Liver (tissue), 9 donors: ENCODE data around the gene HOXB9. TPM values are rescaled to one million over a fixed set of nuclear protein-coding genes. Genes with fewer than 3 reads are reported as not detected.

Experiments
- DNase-seq: peaks from one replicate; pipeline ENCODE4 v3.0.0-alpha.2; 2017; ENCODE audit warnings: low spot score
- H3K27ac ChIP-seq, 2 donors: one replicate each; pipeline ENCODE4 v1.7.0; 2013; ENCODE audit warnings: inconsistent platforms in 2 of 2, low read length in 2 of 2, control low read depth in 1 of 2, low read depth in 1 of 2, mild to moderate bottlenecking in 1 of 2
- H3K27me3 ChIP-seq, 4 donors: one replicate each; pipeline versions ENCODE4 v1.6.1 to v1.7.0; 2013; ENCODE audit warnings: low read length in 3 of 4, inconsistent platforms in 1 of 4, mild to moderate bottlenecking in 1 of 4, moderate library complexity in 1 of 4; ENCODE audit not compliant: control insufficient read depth in 4 of 4, insufficient read depth in 4 of 4
- H3K36me3 ChIP-seq, 4 donors: one replicate each; pipeline versions ENCODE4 v1.6.1 to v1.7.0; 2013; ENCODE audit warnings: low read length in 3 of 4, mild to moderate bottlenecking in 3 of 4, low read depth in 1 of 4, moderate library complexity in 1 of 4; ENCODE audit not compliant: control insufficient read depth in 4 of 4, insufficient read depth in 3 of 4
- H3K4me1 ChIP-seq, 4 donors: one replicate each; pipeline versions ENCODE4 v1.6.1 to v1.7.0; 2013; ENCODE audit warnings: low read length in 3 of 4, mild to moderate bottlenecking in 3 of 4, moderate library complexity in 1 of 4; ENCODE audit not compliant: control insufficient read depth in 4 of 4, insufficient read depth in 4 of 4
- H3K4me3 ChIP-seq, 3 donors: one replicate each; pipeline versions ENCODE4 v1.6.1 to v1.7.0; 2013; ENCODE audit warnings: low read length in 3 of 3, control low read depth in 1 of 3, low read depth in 1 of 3, mild to moderate bottlenecking in 1 of 3
- H3K9ac ChIP-seq, 2 donors: one replicate each; pipeline ENCODE4 v1.7.0; 2013; ENCODE audit warnings: low read length in 2 of 2, mild to moderate bottlenecking in 2 of 2, moderate library complexity in 2 of 2, control low read depth in 1 of 2, low read depth in 1 of 2
- H3K9me3 ChIP-seq, 4 donors: one replicate each; pipeline versions ENCODE4 v1.6.1 to v1.7.0; 2013; ENCODE audit warnings: low read length in 3 of 4; ENCODE audit not compliant: control insufficient read depth in 4 of 4
- CTCF ChIP-seq: fragments of 150-350 bp; IDR thresholded peaks from 2 replicates; pipeline ENCODE4 v1.5.1; 2017; ENCODE audit warnings: improper control_type of control experiment, low read depth, low read length; ENCODE audit not compliant: missing input control
- EGR1 ChIP-seq, 2 donors: IDR thresholded peaks; 2 replicates each; pipeline ENCODE4 v1.6.1; 2016 to 2018; ENCODE audit warnings: antibody characterized with exemption in 2 of 2, low read depth in 2 of 2
- FOXA1 ChIP-seq: IDR thresholded peaks from 2 replicates; pipeline ENCODE4 v1.6.1; 2016; ENCODE audit warnings: antibody characterized with exemption
- FOXA2 ChIP-seq: IDR thresholded peaks from 2 replicates; pipeline ENCODE4 v1.6.1; 2016; ENCODE audit warnings: antibody characterized with exemption
- GABPA ChIP-seq, 2 donors: IDR thresholded peaks in 1 of 2; conservative IDR thresholded peaks in 1 of 2; 2 replicates each; pipeline ENCODE4 v1.6.1; 2016; ENCODE audit warnings: antibody characterized with exemption in 2 of 2, mild to moderate bottlenecking in 1 of 2, moderate library complexity in 1 of 2
- HNF4A ChIP-seq, 2 donors: conservative IDR thresholded peaks; 2 replicates each; pipeline ENCODE4 v1.6.1; 2016; ENCODE audit warnings: antibody characterized with exemption in 2 of 2, mild to moderate bottlenecking in 2 of 2
- HNF4G ChIP-seq: IDR thresholded peaks from 2 replicates; pipeline ENCODE4 v1.6.1; 2016; ENCODE audit warnings: antibody characterized with exemption
- JUND ChIP-seq, 2 donors: IDR thresholded peaks; 2 replicates each; pipeline ENCODE4 v1.6.1; 2016; ENCODE audit warnings: antibody characterized with exemption in 2 of 2
- MAX ChIP-seq: IDR thresholded peaks from 2 replicates; pipeline ENCODE4 v1.6.1; 2016; ENCODE audit warnings: antibody characterized with exemption
- NR2F2 ChIP-seq: IDR thresholded peaks from 2 replicates; pipeline ENCODE4 v1.6.1; 2016; ENCODE audit warnings: antibody characterized with exemption
- RAD21 ChIP-seq, 2 donors: IDR thresholded peaks; 2 replicates each; pipeline ENCODE4 v1.6.1; 2016; ENCODE audit warnings: antibody characterized with exemption in 2 of 2, mild to moderate bottlenecking in 2 of 2
- REST ChIP-seq: IDR thresholded peaks from 2 replicates; pipeline ENCODE4 v1.6.1; 2016; ENCODE audit warnings: antibody characterized with exemption, mild to moderate bottlenecking
- RXRA ChIP-seq, 2 donors: IDR thresholded peaks; 2 replicates each; pipeline ENCODE4 v1.6.1; 2017 to 2018; ENCODE audit warnings: antibody characterized with exemption in 2 of 2, mild to moderate bottlenecking in 1 of 2
- SP1 ChIP-seq: IDR thresholded peaks from 2 replicates; pipeline ENCODE4 v1.6.1; 2018; ENCODE audit warnings: antibody characterized with exemption, mild to moderate bottlenecking
- TAF1 ChIP-seq: conservative IDR thresholded peaks from 2 replicates; pipeline ENCODE4 v1.6.1; 2016; ENCODE audit warnings: antibody characterized with exemption, mild to moderate bottlenecking
- YY1 ChIP-seq: IDR thresholded peaks from 2 replicates; pipeline ENCODE4 v1.6.1; 2016; ENCODE audit warnings: antibody characterized with exemption, mild to moderate bottlenecking
- ZBTB33 ChIP-seq: IDR thresholded peaks from 2 replicates; pipeline ENCODE4 v1.6.1; 2016; ENCODE audit warnings: antibody characterized with exemption
- WGBS: extraction: QIAGEN DNeasy Blood & Tissue Kit; methylation state at CpG from one replicate; pipeline ENCODE4 v1.1.7; 2013; 5-methylcytosine and 5-hydroxymethylcytosine counted together
- polyA plus RNA-seq, 2 donors: library from polyadenylated mRNA; stranded (reverse) in 1 of 2; unstranded in 1 of 2; fragments of 200-250 nt in 1 of 2; fragments of >200 nt in 1 of 2; fragmentation: Nextera tagmentation in 1 of 2; extraction: Ambion mirVana in 1 of 2; gene quantifications; one replicate each; pipeline versions ENCODE4 v1.2.1 to v1.2.3, GENCODE V29; 2013 to 2015
- total RNA-seq, 2 donors: library from RNA; depleted of rRNA; stranded (reverse); fragments of >200 nt; gene quantifications; one replicate each; pipeline ENCODE4 v1.2.3, GENCODE V29; 2014
- donor health status: healthy.
- donor health status: healthy.
- donor health status: healthy.
- donor health status: healthy.
- donor health status: healthy.

The HOXB9 gene
- total and polyA plus RNA-seq, 4 donors, result not detected

- TF ChIP-seq MAX, result no peak
These were observed 1.0 kb upstream of the HOXB9 start (continued) for GRCh38 chr17:48627118-48627597.

- Histone ChIP-seq H3K4me3 (peak overlapping the region in 1 of 3 donors; percentile 39), H3K4me1 (peaks cover 7 to 14% (median 13%) of the 10 kb centered on the region in 4 donors), H3K36me3 (no peaks in the 10 kb centered on the region), H3K27me3 (peaks cover 4 to 53% (median 38%) of the 10 kb centered on the region in 4 donors), H3K27ac (no peak overlapping the region), H3K9me3 (no peaks in the 10 kb centered on the region), H3K9ac (no peak overlapping the region)
- TF ChIP-seq REST (no peak), YY1 (no peak)
- 2% methylated on average over 69 of the region's 69 CpGs for WGBS
- no peak for DNase-seq
These were observed 488 bp downstream of the HOXB9 start for GRCh38 chr17:48625495-48626244.

GRCh38 chr17:48624544-48625494 is 1.3 kb downstream of the HOXB9 start:
- Histone ChIP-seq H3K4me1 (peaks cover 7 to 14% (median 13%) of the 10 kb centered on the region in 4 donors), H3K4me3 (peak overlapping the region in 1 of 3 donors; percentile 39), H3K36me3 (no peaks in the 10 kb centered on the region), H3K9ac (no peak overlapping the region), H3K27me3 (peaks cover 4 to 52% (median 38%) of the 10 kb centered on the region in 4 donors), H3K27ac (no peak overlapping the region), H3K9me3 (no peaks in the 10 kb centered on the region)
- no peak for DNase-seq
- 3% methylated on average over 66 of the region's 66 CpGs for WGBS
- TF ChIP-seq CTCF (no peak), HNF4G (no peak), SP1 (no peak), HNF4A (conservative IDR thresholded peaks at IDR 0.05) (no peak), NR2F2 (no peak), TAF1 (no peak), YY1 (no peak), RXRA (IDR thresholded peaks at IDR 0.05) (no peak), JUND (IDR thresholded peaks at IDR 0.05) (no peak), REST (no peak), RAD21 (IDR thresholded peaks at IDR 0.05) (no peak), FOXA2 (no peak), FOXA1 (no peak), GABPA (IDR thresholded peaks at IDR 0.05 in 1 of 2, conservative IDR thresholded peaks at IDR 0.05 in 1 of 2) (no peak), EGR1 (IDR thresholded peaks at IDR 0.05; ENCODE audit: low read depth in 2 of 2) (no peak), ZBTB33 (no peak)
